PC-9 (cell line): ENCODE measurements around the gene ACTN2.

Experiments used
- EZH2 ChIP-seq: fragments of 200-600 bp; sonication (generic); IDR thresholded peaks from 2 replicates; pipeline ENCODE4 v1.8.0; 2017; ENCODE audit warnings: antibody characterized with exemption, low read depth
- TF ChIP-seq, protein P1 (sequence below): fragments of 200-600 bp; sonication (generic); conservative IDR thresholded peaks from 2 replicates; pipeline ENCODE4 v1.6.1; 2017; ENCODE audit warnings: mixed run types, antibody characterized with exemption, mild to moderate bottlenecking, moderate library complexity

GRCh38 chr1:236800623-236801022 is 114.3 kb downstream of the ACTN2 start:
- TF ChIP-seq, protein P1, sequence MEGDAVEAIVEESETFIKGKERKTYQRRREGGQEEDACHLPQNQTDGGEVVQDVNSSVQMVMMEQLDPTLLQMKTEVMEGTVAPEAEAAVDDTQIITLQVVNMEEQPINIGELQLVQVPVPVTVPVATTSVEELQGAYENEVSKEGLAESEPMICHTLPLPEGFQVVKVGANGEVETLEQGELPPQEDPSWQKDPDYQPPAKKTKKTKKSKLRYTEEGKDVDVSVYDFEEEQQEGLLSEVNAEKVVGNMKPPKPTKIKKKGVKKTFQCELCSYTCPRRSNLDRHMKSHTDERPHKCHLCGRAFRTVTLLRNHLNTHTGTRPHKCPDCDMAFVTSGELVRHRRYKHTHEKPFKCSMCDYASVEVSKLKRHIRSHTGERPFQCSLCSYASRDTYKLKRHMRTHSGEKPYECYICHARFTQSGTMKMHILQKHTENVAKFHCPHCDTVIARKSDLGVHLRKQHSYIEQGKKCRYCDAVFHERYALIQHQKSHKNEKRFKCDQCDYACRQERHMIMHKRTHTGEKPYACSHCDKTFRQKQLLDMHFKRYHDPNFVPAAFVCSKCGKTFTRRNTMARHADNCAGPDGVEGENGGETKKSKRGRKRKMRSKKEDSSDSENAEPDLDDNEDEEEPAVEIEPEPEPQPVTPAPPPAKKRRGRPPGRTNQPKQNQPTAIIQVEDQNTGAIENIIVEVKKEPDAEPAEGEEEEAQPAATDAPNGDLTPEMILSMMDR, result no peak
- TF ChIP-seq EZH2, result no peak
